ENCODE results near the gene MIXL1.

Gene MIXL1

GRCh38 chr1:226223157-226223785 lies at the start of gene MIXL1:
TSS of gene MIXL1 (plus strand) at chr1:226223664. CDS start at chr1:226223682, 18 bp downstream.
- peak within 1 kb of the TSS; percentile 25 for H2AFZ ChIP-seq (ENCODE audit: low read length, unreplicated experiment)

GRCh38 chr1:226176870-226177269 lies 46.6 kb upstream of the MIXL1 start:
- no peaks in the 10 kb centered on the region for H3K27me3 ChIP-seq (ENCODE audit: insufficient read depth, low read length)
- no peak overlapping the region for H3K27ac ChIP-seq (ENCODE audit: low read depth, low read length)
- no peak overlapping the region for H3K4me3 ChIP-seq (ENCODE audit: low read depth, low read length)

More at GRCh38 chr1:226223157-226223785, at the start of gene MIXL1:
- Histone ChIP-seq H3K27me3 (ENCODE audit: insufficient read depth, low read length) (peaks cover 30% of the 10 kb centered on the region), H3K36me3 (ENCODE audit: insufficient read depth, low read length) (no peaks in the 10 kb centered on the region), H3K4me1 (ENCODE audit: control insufficient read depth, insufficient read depth, low read length, unreplicated experiment) (no peaks in the 10 kb centered on the region), H3K79me2 (ENCODE audit: control insufficient read depth, insufficient read depth, low read length, unreplicated experiment) (no peaks in the 10 kb centered on the region), H3K4me3 (ENCODE audit: low read depth, low read length) (peak within 1 kb of the TSS; percentile 73), H3K27ac (ENCODE audit: low read depth, low read length) (no peak within 1 kb of the TSS)

GRCh38 chr1:226181996-226182714 lies 41.3 kb upstream of the MIXL1 start:
- no peak overlapping the region for H3K4me3 ChIP-seq (ENCODE audit: low read depth, low read length)
- peaks cover 24% of the 10 kb centered on the region for H3K4me1 ChIP-seq (ENCODE audit: control insufficient read depth, insufficient read depth, low read length, unreplicated experiment)
- H3K36me3 ChIP-seq (ENCODE audit: insufficient read depth, low read length), result peaks cover 8% of the 10 kb centered on the region; the same call in 1 of the 2 replicates
- peaks cover 90% of the 10 kb centered on the region for H3K79me2 ChIP-seq (ENCODE audit: control insufficient read depth, insufficient read depth, low read length, unreplicated experiment)
- no peaks in the 10 kb centered on the region for H3K27me3 ChIP-seq (ENCODE audit: insufficient read depth, low read length)
- peak overlapping the region; percentile 45 for H3K27ac ChIP-seq (ENCODE audit: low read depth, low read length)
- no peak overlapping the region for H2AFZ ChIP-seq (ENCODE audit: low read length, unreplicated experiment)

More at GRCh38 chr1:226176870-226177269, 46.6 kb upstream of the MIXL1 start:
- peaks cover 92% of the 10 kb centered on the region for H3K79me2 ChIP-seq (ENCODE audit: control insufficient read depth, insufficient read depth, low read length, unreplicated experiment)
- H3K36me3 ChIP-seq (ENCODE audit: insufficient read depth, low read length), result peaks cover 8% of the 10 kb centered on the region; the same call in 1 of the 2 replicates
- H2AFZ ChIP-seq (ENCODE audit: low read length, unreplicated experiment), result no peak overlapping the region
- peaks cover 7% of the 10 kb centered on the region for H3K4me1 ChIP-seq (ENCODE audit: control insufficient read depth, insufficient read depth, low read length, unreplicated experiment)

- Histone ChIP-seq H3K4me3 (ENCODE audit: low read depth, low read length) (peak overlapping the region; percentile 96), H3K27me3 (ENCODE audit: insufficient read depth, low read length) (no peaks in the 10 kb centered on the region), H3K4me1 (ENCODE audit: control insufficient read depth, insufficient read depth, low read length, unreplicated experiment) (peaks cover 26% of the 10 kb centered on the region), H2AFZ (ENCODE audit: low read length, unreplicated experiment) (no peak overlapping the region), H3K79me2 (ENCODE audit: control insufficient read depth, insufficient read depth, low read length, unreplicated experiment) (peaks cover 63% of the 10 kb centered on the region), H3K27ac (ENCODE audit: low read depth, low read length) (peak overlapping the region; percentile 85), H3K36me3 (ENCODE audit: insufficient read depth, low read length) (peaks cover 7% of the 10 kb centered on the region; the same call in 1 of the 2 replicates)
Observed at GRCh38 chr1:226185141-226186036, 38.1 kb upstream of the MIXL1 start.

DNA sequence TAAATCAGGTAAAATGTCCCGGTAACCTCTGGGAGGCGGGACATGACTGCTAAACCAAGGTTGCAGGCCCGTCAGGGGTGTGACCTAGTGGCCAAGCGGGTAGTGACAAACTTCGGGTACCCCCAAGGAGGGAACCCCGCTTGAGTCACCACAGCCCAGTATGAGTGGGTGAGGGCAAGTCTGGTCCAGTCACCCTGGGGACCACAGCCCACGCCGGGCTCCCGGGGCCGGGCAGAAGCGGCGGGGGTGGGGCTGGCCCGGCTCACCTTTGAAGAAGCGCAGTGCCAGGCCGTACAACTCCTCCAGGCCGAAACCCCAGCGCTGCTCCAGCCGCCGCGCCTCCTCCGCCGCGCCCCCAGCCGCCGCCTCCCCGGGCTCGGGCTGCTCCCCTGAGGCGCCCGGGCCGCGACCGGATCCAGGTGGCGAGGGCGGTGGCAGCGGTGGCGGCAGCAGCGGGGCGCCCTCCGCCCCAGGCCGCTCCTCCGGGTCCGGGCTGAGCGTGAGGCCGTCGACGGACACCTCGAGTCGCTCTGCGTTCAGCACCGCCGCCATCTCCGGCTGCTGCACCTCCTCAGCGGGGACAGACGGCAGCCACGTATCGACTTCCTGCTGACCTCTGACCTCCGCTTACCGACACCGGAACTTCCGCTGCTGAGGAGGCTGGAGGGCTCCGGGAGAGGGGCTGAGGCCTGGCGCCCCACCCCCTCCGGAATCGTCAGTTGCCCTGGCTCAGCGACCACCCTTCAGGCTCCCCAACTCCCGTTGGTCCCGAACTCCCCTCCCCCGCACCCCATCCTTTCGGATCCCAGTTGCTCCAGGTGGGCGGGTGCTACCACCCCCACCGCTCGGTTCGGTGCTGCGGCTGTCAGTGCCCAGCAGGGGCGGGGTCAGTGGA lies 37.1 kb upstream of the MIXL1 start, which contains the start of gene ACBD3:
Gene ACBD3 (minus strand): TSS at position 618 of the 895 bp plus-strand sequence. CDS start 66 bp downstream, at position 552.
- H3K4me3 ChIP-seq (ENCODE audit: low read depth, low read length), result peak within 1 kb of the TSS; percentile 96
- peak within 1 kb of the TSS; percentile 94 for H2AFZ ChIP-seq (ENCODE audit: low read length, unreplicated experiment)
- H3K27me3 ChIP-seq (ENCODE audit: insufficient read depth, low read length), result no peaks in the 10 kb centered on the region
- H3K27ac ChIP-seq (ENCODE audit: low read depth, low read length), result peak within 1 kb of the TSS; percentile 85
- H3K79me2 ChIP-seq (ENCODE audit: control insufficient read depth, insufficient read depth, low read length, unreplicated experiment), result peaks cover 53% of the 10 kb centered on the region
- H3K36me3 ChIP-seq (ENCODE audit: insufficient read depth, low read length), result peaks cover 2% of the 10 kb centered on the region; the same call in 1 of the 2 replicates
- H3K4me1 ChIP-seq (ENCODE audit: control insufficient read depth, insufficient read depth, low read length, unreplicated experiment), result peaks cover 24% of the 10 kb centered on the region

- Histone ChIP-seq H2AFZ (ENCODE audit: low read length, unreplicated experiment) (peak overlapping the region; percentile 94), H3K36me3 (ENCODE audit: insufficient read depth, low read length) (no peaks in the 10 kb centered on the region), H3K27me3 (ENCODE audit: insufficient read depth, low read length) (no peaks in the 10 kb centered on the region), H3K79me2 (ENCODE audit: control insufficient read depth, insufficient read depth, low read length, unreplicated experiment) (peaks cover 47% of the 10 kb centered on the region), H3K4me3 (ENCODE audit: low read depth, low read length) (peak overlapping the region; percentile 96), H3K4me1 (ENCODE audit: control insufficient read depth, insufficient read depth, low read length, unreplicated experiment) (peaks cover 18% of the 10 kb centered on the region), H3K27ac (ENCODE audit: low read depth, low read length) (peak overlapping the region; percentile 85; the same call in 1 of the 2 replicates)
Observed at GRCh38 chr1:226187019-226187322, 36.5 kb upstream of the MIXL1 start.

GRCh38 chr1:226187380-226187779 lies 36.1 kb upstream of the MIXL1 start:
- no peaks in the 10 kb centered on the region for H3K36me3 ChIP-seq (ENCODE audit: insufficient read depth, low read length)
- no peaks in the 10 kb centered on the region for H3K27me3 ChIP-seq (ENCODE audit: insufficient read depth, low read length)
- peaks cover 14% of the 10 kb centered on the region for H3K4me1 ChIP-seq (ENCODE audit: control insufficient read depth, insufficient read depth, low read length, unreplicated experiment)
- peak overlapping the region; percentile 94 for H2AFZ ChIP-seq (ENCODE audit: low read length, unreplicated experiment)
- peaks cover 44% of the 10 kb centered on the region for H3K79me2 ChIP-seq (ENCODE audit: control insufficient read depth, insufficient read depth, low read length, unreplicated experiment)
- peak overlapping the region; percentile 96 for H3K4me3 ChIP-seq (ENCODE audit: low read depth, low read length)
- H3K27ac ChIP-seq (ENCODE audit: low read depth, low read length), result no peak overlapping the region

GRCh38 chr1:226195144-226195543 lies 28.3 kb upstream of the MIXL1 start:
- H3K4me3 ChIP-seq (ENCODE audit: low read depth, low read length), result no peak overlapping the region
- H2AFZ ChIP-seq (ENCODE audit: low read length, unreplicated experiment), result no peak overlapping the region
- no peak overlapping the region for H3K27ac ChIP-seq (ENCODE audit: low read depth, low read length)
- H3K36me3 ChIP-seq (ENCODE audit: insufficient read depth, low read length), result no peaks in the 10 kb centered on the region
- H3K4me1 ChIP-seq (ENCODE audit: control insufficient read depth, insufficient read depth, low read length, unreplicated experiment), result no peaks in the 10 kb centered on the region
- H3K27me3 ChIP-seq (ENCODE audit: insufficient read depth, low read length), result no peaks in the 10 kb centered on the region
- no peaks in the 10 kb centered on the region for H3K79me2 ChIP-seq (ENCODE audit: control insufficient read depth, insufficient read depth, low read length, unreplicated experiment)

DNA sequence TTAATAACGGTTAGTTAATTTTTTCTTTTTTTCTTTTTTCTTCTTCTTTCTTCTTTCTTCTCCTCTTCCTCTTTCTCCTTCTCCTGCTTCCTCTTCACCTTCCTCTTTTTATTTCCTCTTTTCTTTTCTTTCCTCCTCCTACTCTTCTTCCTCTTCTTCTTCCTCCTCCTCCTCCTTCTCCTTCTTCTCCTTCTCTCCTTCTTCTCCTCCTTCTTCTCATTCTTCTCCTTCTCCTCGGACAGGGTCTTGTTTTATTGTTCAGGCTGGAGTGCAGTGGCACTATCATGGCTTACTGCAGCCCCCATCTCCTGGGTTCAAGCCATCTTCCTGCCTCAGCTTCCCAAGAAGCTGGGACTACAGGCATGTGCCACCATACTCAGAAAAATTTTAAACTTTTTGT lies 23.5 kb upstream of the MIXL1 start:
- Histone ChIP-seq H3K4me3 (ENCODE audit: low read depth, low read length) (no peak overlapping the region), H3K79me2 (ENCODE audit: control insufficient read depth, insufficient read depth, low read length, unreplicated experiment) (no peaks in the 10 kb centered on the region), H2AFZ (ENCODE audit: low read length, unreplicated experiment) (no peak overlapping the region), H3K4me1 (ENCODE audit: control insufficient read depth, insufficient read depth, low read length, unreplicated experiment) (no peaks in the 10 kb centered on the region), H3K36me3 (ENCODE audit: insufficient read depth, low read length) (no peaks in the 10 kb centered on the region), H3K27me3 (ENCODE audit: insufficient read depth, low read length) (0 out of 2 replicates have a peak, but pooled peaks cover 5% of the 10 kb centered on the region), H3K27ac (ENCODE audit: low read depth, low read length) (no peak overlapping the region)
